HG03175 (cell line): ENCODE measurements around the gene SERTAD4.
"Not testable (repeated sequence)": the region's sequence is repeated elsewhere in the genome, so short reads cannot be mapped to it uniquely, and the experiment has no call there.

Experiments used
- ATAC-seq: cut with Tn5 transposase; IDR thresholded peaks from one replicate; pipeline ENCODE4 v1.9.1; 2021; ENCODE audit warnings: mild to moderate bottlenecking, moderate library complexity; ENCODE audit not compliant: unreplicated experiment

SERTAD4 gene

DNA sequence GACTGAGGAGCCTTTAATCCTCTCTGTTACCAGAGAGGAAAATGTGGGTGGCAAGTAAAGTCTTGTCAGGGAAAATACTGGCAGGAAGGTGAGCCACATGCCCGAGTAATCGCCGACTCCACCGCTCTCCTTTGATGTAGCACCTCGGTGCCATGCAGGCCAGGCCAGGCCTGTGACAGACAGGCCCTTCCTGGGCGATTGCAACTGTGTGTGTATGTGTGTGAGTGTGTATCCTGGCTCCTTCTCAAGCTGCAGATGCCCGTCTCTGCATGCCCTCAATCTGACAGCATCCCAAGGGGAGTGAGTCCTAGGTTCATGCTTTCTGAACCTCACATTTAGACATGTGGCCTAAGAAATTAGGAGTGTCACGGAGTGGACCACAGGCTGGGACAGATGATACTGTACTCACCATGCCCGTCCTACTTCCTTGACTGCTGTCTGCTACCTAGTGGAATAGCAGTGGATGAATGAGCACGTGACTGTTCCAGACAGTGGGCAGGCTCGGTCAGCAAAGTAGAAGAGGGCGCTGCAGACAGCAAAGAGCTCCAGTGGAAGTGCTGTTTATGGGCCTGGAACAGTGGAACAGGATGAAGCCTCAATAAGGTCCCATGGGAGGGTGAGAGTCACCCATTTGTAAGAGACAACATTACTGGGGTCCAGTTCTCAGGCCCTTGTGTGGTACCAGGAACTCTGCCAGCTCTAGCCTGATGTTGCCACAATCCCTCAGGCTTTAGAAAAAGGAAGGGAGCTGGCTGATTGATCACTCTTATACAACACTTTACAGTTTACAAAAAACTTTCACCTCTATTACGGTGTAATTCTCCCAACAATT is 25.3 kb downstream of the SERTAD4 start:
- ATAC-seq, result no peak

GRCh38 chr1:210259561-210259960 is 27.0 kb downstream of the SERTAD4 start:
- no peak for ATAC-seq

DNA sequence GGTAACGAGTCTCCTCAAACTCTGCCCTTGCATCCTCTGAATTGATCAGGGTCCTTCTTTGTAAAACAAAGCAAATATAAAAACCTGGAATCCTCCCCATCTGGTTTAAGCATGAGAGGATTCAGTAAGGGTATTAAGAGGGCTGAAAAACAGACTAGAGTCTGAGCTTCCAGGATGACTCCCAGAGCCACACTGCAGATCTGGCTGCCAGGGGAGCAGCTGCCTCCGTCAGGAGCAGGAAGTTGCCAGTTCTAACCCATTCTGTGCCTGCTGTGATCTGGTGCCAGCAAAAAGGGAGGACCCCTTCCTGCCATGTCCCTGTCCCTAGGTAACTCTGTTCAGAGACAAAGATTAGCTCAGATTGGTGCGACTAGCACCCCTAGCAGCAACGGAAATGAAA is 27.5 kb downstream of the SERTAD4 start:
- no peak for ATAC-seq

DNA sequence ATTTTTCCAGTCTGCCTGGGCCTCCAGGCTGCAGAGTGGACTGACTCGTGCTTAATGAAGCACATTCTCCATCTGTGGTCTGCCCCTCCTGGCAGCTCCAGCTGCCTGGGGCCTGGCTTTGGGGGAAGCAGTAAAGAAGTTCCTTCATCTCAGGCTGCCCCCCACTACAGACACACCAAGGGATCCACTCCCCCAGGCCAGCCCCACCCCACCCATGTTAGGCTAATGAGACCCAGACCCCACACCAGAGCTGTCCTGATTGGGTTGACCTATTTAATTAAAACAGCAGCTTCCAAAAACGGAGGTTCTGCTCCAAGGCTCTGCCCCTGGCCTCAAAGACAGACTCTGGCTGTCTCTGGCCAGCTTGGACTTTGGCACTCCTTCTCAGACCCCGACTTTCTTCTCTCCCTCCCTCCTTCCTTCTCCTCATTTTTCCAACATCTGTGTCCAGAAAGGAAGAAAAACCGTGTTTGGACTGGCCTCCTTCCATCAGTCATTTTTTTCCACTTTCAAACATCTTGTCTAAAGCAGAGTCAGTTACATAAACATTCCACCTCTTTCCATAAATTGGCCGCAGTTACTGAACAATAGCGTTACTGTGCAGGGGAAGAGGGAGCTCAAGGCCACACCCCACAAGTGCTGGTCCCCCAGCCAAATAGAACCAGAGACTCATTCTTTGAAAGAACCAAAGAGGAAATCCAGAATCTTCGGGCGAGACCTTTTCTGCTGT is 29.7 kb downstream of the SERTAD4 start:
- ATAC-seq, result no peak

GRCh38 chr1:210262897-210263272 is 30.3 kb downstream of the SERTAD4 start:
- ATAC-seq, result no peak

DNA sequence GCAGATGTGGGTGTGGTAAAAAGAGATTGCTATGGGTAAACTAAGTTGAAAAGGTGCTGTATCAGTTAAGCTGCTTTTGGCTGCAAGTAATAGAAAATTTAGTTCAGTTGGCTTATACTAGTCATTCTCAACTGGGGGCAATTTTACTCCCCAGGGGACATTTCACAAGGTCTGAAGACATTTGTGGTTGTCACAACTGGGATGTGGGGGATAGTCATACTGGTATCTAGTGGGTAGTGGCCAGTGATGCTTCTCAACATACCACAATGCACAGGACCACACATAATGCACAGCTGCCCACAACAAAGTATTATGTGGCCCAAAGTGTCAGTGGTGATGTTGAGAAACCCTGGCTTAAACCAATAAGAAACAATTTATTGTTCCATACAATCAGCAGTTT is 31.4 kb downstream of the SERTAD4 start:
- no peak for ATAC-seq

- no peak for ATAC-seq
Measured at GRCh38 chr1:210264496-210265380, 32.1 kb downstream of the SERTAD4 start.

- not testable (repeated sequence) for ATAC-seq
Measured at GRCh38 chr1:210265392-210265955, 32.9 kb downstream of the SERTAD4 start.

GRCh38 chr1:210269981-210270380 is 37.4 kb downstream of the SERTAD4 start:
- ATAC-seq, result no peak

DNA sequence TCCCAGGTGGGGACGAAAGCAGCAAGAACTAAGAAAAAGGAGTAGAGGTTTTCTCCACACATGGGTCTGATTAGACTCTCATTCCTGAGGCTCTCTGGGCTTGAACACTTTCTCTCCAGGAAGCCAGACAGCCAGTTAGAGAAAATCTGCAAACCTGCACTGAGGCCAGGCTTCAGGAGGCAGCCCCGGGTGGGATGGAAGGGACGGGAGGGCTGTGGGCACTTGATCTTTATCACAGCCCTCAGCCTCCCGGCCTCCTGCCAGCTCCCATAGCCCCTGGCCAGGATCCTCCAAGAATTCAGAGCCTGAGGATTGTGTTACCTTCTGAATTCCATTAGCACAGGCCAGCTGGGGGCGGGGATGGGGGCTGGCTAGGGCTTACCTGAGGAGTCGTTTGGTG is 40.1 kb downstream of the SERTAD4 start:
- ATAC-seq, result no peak

DNA sequence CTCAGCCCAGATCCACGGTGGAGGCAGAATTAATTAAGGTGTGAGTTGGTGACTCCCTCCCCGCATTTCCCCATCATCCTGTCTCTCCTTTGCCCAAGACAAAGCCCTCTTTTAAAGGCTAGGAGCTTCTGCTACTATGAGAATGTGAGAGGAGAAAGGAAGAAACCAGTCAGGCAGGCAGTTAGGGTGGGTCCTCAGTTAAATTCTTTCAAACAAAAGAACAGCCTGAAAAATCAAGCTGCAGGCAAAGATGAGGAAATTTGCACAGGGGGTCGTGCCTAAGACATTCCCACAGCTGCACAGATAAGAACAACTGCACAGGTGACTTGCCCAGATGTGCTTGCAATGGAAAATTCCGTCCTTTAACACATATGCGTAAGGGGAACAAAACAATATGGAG is 47.6 kb downstream of the SERTAD4 start:
- ATAC-seq, result no peak

DNA sequence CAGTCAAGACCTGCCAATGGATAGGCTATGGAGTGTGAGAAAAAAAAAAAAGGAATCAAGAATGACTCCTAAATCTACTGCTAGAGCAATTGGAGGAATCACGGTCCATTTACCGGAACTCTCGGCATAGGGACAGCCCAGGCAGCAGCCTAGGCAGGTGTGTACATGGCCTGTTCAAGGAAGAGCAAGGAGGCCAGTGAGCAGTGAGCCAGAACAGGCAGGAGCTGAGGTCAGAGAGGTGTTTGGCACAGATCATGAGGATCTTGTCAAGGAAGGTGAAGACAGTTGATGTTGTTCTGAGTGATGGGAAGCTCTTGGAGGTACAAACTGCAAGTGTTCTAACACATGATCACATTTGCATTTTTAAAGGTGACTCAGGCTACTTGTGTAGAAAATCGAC is 55.5 kb downstream of the SERTAD4 start:
- ATAC-seq, result no peak

GRCh38 chr1:210289248-210289647 is 56.7 kb downstream of the SERTAD4 start:
- no peak for ATAC-seq

- no peak for ATAC-seq
Measured at GRCh38 chr1:210291081-210291764, 58.6 kb downstream of the SERTAD4 start.

GRCh38 chr1:210291786-210292230 is 59.2 kb downstream of the SERTAD4 start:
- ATAC-seq, result no peak

DNA sequence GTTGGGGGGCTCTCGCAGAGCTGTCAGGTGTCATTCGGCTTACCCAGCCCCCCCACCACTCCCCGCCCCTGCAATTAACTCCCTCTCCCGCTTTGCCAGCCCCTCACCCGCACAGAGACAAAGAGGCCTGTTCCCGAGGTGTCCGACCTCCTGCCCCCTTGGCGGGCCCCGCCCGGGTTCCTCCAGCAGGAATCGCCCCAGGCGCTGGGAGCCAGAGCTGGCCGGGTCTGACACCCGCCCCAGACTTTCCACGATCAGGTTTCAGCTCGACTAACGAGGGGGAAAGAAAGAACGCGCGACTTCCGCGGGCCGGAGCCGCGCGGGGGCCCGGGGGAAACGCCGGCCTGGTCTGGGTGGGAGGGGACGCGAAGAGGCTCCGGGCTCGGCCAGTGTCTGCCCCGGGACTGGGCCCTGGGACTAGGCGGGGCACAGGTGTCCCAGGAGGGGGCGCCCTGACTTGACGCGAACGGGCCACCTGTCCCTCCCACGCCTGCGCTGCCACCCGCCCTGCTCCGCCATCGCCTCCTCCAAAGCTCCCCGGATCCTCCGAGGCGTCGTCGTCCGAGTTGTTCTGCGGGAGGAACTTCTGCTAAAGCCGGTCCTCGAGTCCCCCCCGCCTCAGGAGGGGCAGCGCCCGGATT is 59.8 kb downstream of the SERTAD4 start:
- no peak for ATAC-seq

- no peak for ATAC-seq
Measured at GRCh38 chr1:210293171-210293607, 60.6 kb downstream of the SERTAD4 start.

- ATAC-seq, result no peak
Measured at GRCh38 chr1:210294999-210295745, 62.6 kb downstream of the SERTAD4 start.
